Epithelial cell of esophagus (primary cell): ENCODE data around the gene NSMF.

ENCODE experiments used
- DNase-seq: peaks from one replicate; pipeline ENCODE4 v3.0.0; 2010; ENCODE audit warnings: low read depth
- H3K4me3 ChIP-seq: 2 replicates; pipeline ENCODE4 v1.5.1; 2011; ENCODE audit warnings: mild to moderate bottlenecking, low read length, control low read depth
- TF ChIP-seq, protein P1 (sequence below): IDR thresholded peaks from 2 replicates; pipeline ENCODE4 v1.5.1; 2011; ENCODE audit warnings: low read depth, mild to moderate bottlenecking, low read length, control low read depth, inconsistent platforms; ENCODE audit not compliant: insufficient read depth; ENCODE audit errors: missing control alignments

Gene NSMF

DNA sequence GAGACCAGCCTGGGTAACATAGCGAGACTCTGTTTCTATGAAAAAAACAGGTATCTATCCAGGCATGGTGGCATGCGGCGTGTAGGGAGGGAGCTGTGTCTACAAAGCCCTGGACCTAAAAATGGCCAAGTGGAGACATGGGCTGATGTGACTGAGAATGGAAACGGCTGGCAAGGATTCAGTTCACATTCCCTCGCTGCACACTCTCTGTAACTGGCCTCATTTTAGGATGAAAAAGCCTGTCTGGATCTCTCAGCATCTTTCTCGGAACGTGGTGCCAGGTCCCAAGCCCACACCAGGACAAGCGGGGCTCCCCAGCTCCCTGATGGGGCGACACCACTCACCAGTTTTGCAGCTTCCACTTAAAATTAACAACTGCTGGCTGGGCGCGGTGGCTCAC, 49.6 kb downstream of the NSMF start:
- TF ChIP-seq, protein P1, sequence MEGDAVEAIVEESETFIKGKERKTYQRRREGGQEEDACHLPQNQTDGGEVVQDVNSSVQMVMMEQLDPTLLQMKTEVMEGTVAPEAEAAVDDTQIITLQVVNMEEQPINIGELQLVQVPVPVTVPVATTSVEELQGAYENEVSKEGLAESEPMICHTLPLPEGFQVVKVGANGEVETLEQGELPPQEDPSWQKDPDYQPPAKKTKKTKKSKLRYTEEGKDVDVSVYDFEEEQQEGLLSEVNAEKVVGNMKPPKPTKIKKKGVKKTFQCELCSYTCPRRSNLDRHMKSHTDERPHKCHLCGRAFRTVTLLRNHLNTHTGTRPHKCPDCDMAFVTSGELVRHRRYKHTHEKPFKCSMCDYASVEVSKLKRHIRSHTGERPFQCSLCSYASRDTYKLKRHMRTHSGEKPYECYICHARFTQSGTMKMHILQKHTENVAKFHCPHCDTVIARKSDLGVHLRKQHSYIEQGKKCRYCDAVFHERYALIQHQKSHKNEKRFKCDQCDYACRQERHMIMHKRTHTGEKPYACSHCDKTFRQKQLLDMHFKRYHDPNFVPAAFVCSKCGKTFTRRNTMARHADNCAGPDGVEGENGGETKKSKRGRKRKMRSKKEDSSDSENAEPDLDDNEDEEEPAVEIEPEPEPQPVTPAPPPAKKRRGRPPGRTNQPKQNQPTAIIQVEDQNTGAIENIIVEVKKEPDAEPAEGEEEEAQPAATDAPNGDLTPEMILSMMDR: no peak
- H3K4me3 ChIP-seq: no peak overlapping the region
- DNase-seq: no peak

DNA sequence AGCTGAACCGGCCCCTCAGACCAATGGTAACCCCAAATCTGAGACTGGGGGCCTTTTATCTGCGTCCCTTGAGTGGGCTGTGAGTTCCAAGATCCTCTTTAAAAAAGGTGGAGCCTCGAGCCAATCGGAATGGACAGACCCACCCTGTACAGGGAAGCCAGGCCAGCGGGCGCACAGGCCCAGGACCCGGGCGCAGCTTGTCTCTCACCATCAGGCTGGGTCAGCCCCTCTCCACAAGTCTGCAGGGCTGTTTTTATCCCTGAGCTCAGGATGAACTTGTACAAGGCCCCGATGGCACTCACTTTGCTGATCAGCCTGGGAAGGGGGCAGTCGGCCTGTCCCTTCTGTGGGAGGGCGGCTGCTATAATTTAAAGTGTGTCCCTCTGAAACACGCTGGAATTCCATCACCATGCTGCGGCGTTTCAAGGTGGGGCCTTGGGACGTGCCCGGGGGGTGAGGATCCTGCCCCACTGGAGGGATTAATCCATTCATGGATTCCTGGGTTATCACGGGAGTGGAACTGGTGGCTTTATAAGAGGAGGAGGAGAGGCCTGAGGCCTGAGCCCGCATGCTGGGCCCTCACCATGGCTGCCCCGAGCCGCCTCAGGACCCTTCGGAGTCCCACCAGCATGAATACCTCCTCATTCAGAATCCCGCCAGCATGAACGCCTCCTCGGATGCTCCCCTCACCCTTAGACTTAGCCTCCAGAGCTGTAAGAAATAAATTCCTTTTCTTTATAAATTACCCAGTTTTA, 50.3 kb downstream of the NSMF start:
- H3K4me3 ChIP-seq: no peak overlapping the region
- TF ChIP-seq, protein P1: no peak
- no peak for DNase-seq

DNA sequence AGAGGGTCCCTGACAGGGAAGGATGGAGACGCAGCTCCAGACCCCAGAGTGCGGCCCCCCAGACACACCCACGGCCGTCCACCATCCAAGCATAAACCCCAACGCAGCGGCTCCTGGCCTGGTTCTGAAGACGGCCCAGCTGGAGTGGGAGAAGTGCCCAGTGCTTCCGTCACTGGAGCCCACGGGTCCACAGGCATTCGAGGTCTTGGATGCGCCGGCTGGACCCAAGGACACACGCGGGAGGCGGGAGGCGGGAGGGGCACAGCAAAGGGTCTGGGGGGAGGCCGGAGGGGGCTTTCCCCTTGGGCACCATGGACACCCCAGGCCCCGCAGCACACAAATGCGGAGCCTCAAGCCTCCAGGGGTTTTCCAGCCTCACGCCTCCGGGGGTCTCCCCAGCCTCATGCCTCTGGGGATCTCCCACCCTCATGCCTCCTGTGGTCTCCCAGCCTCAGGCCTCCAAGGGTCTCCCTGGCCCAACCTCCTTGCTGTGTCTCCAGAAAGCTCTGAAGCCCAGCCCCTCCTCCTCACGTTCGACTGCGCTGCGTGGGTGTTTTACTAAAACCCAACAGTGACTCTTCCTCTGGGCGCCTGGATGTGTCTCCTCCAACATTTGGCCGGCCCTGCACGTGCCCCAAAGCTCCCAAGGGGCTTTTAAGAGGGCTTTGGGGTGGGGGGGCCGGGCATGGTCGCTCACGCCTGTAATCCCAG, 51.4 kb downstream of the NSMF start:
- DNase-seq: no peak
- H3K4me3 ChIP-seq: no peak overlapping the region
- TF ChIP-seq, protein P1: no peak

DNA sequence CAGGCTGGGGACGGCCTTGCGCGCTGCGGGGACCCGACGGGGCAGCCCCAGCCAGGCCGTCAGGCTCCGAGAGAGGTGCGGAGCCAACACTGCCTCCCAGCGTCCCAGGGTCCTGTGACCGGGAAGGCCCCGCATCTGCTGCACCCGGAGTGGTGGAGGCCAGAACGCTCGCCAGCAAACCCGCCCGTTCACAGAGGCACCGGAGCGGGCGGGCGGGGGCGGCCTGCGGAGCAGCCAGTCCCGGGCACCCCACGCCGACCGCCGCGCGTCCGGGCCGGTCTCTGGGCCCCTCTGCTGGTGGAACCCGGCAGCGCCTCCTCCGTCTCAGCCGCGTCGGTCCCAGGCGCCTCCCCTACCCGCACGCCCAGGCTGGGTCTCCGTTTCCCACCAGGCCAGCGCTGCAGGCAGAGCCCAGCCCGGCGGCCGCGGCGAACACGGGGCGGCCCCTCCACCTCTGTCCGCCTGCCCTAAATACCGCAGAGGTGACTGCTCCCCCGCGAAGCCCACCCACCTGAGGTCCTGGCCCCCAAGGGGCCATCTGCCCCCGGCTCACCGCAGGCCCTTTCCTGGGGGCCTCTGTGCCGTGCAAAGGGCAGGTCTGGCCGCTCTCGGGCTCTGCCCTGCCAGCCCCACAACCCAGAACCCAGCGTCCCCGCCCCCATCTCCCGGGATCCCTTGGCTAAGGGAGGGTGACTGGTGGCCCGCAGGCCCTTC, 52.1 kb downstream of the NSMF start:
- peak overlapping the region; percentile 21 for H3K4me3 ChIP-seq
- TF ChIP-seq, protein P1: peak; percentile 43
- peak; percentile 66 for DNase-seq

DNA sequence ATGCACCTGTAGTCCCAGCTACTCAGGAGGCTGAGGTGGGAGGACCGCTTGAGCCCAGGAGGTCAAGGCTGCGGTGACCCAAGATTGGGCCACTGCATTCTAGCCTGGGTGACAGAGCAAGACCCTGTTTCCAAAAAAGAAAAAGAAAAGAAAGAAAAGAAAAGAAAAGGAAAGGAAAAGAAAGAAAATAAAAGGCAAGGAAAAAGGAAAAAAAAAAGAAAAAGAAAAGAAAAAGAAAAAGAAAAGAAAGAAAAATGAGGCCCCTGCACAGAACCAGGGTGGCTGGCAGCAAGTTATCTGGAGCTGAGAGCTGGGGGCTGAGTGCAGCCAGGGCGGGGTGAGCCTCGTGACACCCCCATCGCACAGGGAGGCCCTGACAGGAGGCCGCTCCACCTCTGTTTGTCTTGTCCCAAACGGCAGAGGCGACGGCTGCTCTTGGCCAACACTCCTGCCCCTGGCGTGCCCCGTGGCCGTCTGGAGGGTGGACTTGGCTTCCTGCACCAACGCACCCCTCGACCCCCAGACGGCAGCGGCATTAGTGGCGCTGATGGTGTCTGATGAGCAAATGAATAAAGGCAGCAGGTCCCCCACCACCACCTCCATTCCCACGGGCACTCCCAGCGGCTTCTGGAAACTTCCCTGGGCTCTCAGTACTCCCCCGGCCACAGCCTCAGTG, 52.9 kb downstream of the NSMF start:
- no peak for DNase-seq
- TF ChIP-seq, protein P1: no peak
- no peak overlapping the region for H3K4me3 ChIP-seq

DNA sequence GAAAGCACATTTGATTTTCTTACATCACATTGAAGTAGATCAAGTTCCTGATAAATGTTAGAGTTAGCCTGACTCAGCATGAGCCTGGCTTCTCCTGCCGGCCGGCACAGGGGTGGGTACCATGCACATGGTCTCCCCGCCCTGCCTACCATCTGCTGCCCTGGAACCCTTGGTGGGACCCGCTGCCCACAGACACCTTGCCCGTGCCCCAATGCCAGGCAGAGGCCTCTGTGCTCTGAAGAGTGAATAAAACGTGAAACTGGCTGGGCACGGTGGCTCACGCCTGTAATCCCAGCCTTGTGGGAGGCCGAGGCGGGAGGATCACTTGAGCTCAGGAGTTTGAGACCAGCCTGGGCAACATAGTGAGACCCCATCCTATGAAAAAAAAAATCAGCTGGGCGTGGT, 53.5 kb downstream of the NSMF start:
- TF ChIP-seq, protein P1: no peak
- DNase-seq: no peak
- no peak overlapping the region for H3K4me3 ChIP-seq
